ENCODE results near the gene PLPP3.

Gene PLPP3

DNA sequence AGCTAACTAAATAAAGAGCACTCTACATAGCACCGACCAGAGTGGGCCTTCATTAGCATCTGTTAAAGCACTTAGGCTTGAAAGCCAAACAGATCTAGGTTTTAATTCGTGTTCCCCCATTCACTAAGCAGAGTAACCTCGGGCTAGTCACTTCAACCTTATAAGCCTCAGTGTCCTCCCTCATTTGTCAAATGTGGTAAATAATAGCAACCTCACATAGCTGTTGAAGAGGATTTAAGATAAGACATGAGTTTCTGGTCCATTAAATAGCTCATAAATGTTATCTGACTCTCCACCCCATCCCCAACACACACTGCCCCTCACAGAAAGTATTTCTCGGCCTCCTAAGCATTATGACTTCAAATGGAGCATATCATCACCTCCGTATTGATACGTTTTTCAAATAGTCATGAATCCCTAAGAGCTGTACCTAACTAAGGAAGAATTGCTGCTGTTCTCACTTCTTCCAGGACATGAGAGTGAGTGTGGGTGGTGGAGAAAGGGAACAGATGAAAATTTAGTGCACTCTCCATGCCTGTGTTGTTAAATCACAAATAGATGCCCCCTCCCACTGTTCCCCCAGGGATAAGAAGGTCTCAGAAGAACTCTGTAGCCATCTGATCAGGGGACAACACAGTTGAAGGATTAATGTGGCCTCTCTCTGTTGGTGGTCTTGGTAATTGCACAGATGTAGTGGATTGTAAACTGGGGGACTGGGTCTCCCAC, 47.6 kb downstream of the PLPP3 start:
- peaks cover 71% of the 10 kb centered on the region for H3K4me1 ChIP-seq (ENCODE audit: control insufficient read depth, insufficient read depth, low read length)
- H3K36me3 ChIP-seq (ENCODE audit: control insufficient read depth, insufficient read depth, low read length), result peaks cover 11% of the 10 kb centered on the region
- H3K27me3 ChIP-seq (ENCODE audit: control insufficient read depth, insufficient read depth, low read length), result no peaks in the 10 kb centered on the region
- no peaks in the 10 kb centered on the region for H3K9me3 ChIP-seq (ENCODE audit: control insufficient read depth, insufficient read depth, low read length)
- no peak overlapping the region for H3K9ac ChIP-seq (ENCODE audit: low read depth, low read length)
- no peak overlapping the region for H3K4me3 ChIP-seq (ENCODE audit: low read depth, low read length)

DNA sequence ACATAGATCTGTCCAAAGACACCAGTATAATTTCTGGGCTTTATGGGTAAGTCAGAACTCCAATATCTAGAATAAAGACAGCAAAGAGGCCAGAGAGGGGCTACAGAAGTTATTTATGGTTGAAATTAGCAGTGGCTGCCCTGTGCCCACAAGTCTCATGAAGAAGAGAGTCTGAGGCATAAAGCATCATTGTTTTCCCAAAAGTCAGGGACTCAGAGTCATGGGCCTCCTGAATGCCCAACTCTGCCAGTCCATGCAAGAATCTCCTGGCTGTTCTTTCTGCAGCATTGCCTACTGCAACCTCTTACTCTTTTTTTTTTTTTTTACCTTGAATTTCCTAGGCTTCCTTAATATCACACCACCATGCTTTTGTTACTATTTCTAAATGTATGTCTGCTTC, 49.6 kb downstream of the PLPP3 start:
- Histone ChIP-seq H3K27me3 (ENCODE audit: control insufficient read depth, insufficient read depth, low read length) (no peaks in the 10 kb centered on the region), H3K4me3 (ENCODE audit: low read depth, low read length) (no peak overlapping the region), H3K9ac (ENCODE audit: low read depth, low read length) (no peak overlapping the region), H3K4me1 (ENCODE audit: control insufficient read depth, insufficient read depth, low read length) (peaks cover 58% of the 10 kb centered on the region), H3K36me3 (ENCODE audit: control insufficient read depth, insufficient read depth, low read length) (peaks cover 16% of the 10 kb centered on the region), H3K9me3 (ENCODE audit: control insufficient read depth, insufficient read depth, low read length) (no peaks in the 10 kb centered on the region)

DNA sequence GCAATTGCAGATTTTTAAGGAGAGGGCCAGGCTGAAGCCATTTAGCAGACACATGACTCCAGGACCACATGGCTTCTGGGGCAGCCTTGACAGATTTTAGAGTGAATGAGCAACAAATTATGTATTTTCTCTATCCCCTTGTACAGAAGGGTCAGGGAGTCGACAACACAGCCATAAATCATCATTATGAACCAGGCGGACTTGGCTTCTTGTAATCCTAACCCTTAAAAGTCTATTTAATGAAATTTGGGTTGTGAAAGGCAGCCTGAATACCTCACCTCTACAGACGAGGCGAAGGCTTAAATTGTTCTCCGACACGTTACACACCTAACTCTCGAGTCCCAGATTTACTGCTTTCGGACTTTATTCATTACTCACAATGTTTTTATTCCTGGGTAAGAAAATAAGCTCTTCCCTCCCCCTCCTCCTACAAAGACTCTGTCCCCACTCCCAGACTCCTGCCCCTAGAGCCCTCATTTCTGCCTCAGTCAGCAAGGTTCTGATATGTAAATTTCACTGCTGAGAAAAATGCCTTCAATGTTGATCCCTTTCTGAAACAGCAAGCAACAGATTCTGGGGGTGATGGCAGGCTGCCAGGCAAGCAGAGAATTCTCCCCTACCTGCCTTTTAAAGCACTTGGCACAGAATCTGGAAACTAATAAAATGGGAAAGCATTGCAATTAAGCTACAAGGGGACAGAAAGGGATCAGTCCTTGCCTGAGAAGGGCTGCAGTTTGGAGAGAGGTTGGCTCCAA, 51.6 kb downstream of the PLPP3 start:
- Histone ChIP-seq H3K9me3 (ENCODE audit: control insufficient read depth, insufficient read depth, low read length) (no peaks in the 10 kb centered on the region), H3K4me3 (ENCODE audit: low read depth, low read length) (no peak overlapping the region), H3K36me3 (ENCODE audit: control insufficient read depth, insufficient read depth, low read length) (peaks cover 27% of the 10 kb centered on the region), H3K9ac (ENCODE audit: low read depth, low read length) (peak overlapping the region; percentile 40), H3K27me3 (ENCODE audit: control insufficient read depth, insufficient read depth, low read length) (no peaks in the 10 kb centered on the region), H3K4me1 (ENCODE audit: control insufficient read depth, insufficient read depth, low read length) (peaks cover 43% of the 10 kb centered on the region)

DNA sequence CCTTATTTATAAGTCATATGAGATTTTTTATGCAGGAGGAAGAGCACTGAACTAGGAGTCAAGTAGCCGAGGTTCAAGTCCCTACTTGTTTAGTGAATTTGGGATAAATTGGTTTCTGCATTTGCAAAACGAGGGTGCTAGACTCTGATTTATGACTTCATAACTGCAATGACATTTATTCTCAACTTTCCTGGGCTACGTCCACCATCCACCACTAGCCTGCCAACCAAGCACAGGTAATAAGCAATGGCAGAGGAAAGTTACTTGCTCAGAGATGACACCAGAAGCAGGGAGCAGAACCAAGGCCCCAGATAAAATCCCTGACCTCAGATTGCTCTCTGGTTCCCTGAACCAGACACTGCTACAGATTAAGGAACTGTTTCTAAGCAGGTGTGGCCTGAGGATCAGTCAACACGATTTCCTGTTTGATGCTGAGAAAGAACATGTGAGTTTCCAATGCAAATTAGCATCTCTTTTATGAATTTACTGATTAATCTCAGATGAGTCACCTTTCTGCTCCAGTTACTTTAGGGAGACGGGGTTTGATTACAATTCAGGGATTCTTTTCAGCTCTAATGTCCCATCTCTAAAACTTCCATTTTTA, 52.7 kb downstream of the PLPP3 start:
- H3K27me3 ChIP-seq (ENCODE audit: control insufficient read depth, insufficient read depth, low read length), result no peaks in the 10 kb centered on the region
- peaks cover 32% of the 10 kb centered on the region for H3K4me1 ChIP-seq (ENCODE audit: control insufficient read depth, insufficient read depth, low read length)
- peaks cover 35% of the 10 kb centered on the region for H3K36me3 ChIP-seq (ENCODE audit: control insufficient read depth, insufficient read depth, low read length)
- no peaks in the 10 kb centered on the region for H3K9me3 ChIP-seq (ENCODE audit: control insufficient read depth, insufficient read depth, low read length)
- no peak overlapping the region for H3K9ac ChIP-seq (ENCODE audit: low read depth, low read length)
- no peak overlapping the region for H3K4me3 ChIP-seq (ENCODE audit: low read depth, low read length)

GRCh38 chr1:56525489-56526041, 53.8 kb downstream of the PLPP3 start:
- Histone ChIP-seq H3K9me3 (ENCODE audit: control insufficient read depth, insufficient read depth, low read length) (no peaks in the 10 kb centered on the region), H3K4me1 (ENCODE audit: control insufficient read depth, insufficient read depth, low read length) (peaks cover 24% of the 10 kb centered on the region), H3K27me3 (ENCODE audit: control insufficient read depth, insufficient read depth, low read length) (no peaks in the 10 kb centered on the region), H3K36me3 (ENCODE audit: control insufficient read depth, insufficient read depth, low read length) (peaks cover 41% of the 10 kb centered on the region), H3K9ac (ENCODE audit: low read depth, low read length) (no peak overlapping the region), H3K4me3 (ENCODE audit: low read depth, low read length) (no peak overlapping the region)

GRCh38 chr1:56524263-56524662, 55.1 kb downstream of the PLPP3 start:
- Histone ChIP-seq H3K27me3 (ENCODE audit: control insufficient read depth, insufficient read depth, low read length) (no peaks in the 10 kb centered on the region), H3K9me3 (ENCODE audit: control insufficient read depth, insufficient read depth, low read length) (no peaks in the 10 kb centered on the region), H3K36me3 (ENCODE audit: control insufficient read depth, insufficient read depth, low read length) (peaks cover 47% of the 10 kb centered on the region), H3K4me3 (ENCODE audit: low read depth, low read length) (no peak overlapping the region), H3K4me1 (ENCODE audit: control insufficient read depth, insufficient read depth, low read length) (peaks cover 21% of the 10 kb centered on the region), H3K9ac (ENCODE audit: low read depth, low read length) (no peak overlapping the region)

GRCh38 chr1:56522680-56523079, 56.7 kb downstream of the PLPP3 start:
- Histone ChIP-seq H3K36me3 (ENCODE audit: control insufficient read depth, insufficient read depth, low read length) (peaks cover 49% of the 10 kb centered on the region), H3K4me1 (ENCODE audit: control insufficient read depth, insufficient read depth, low read length) (peaks cover 9% of the 10 kb centered on the region), H3K9me3 (ENCODE audit: control insufficient read depth, insufficient read depth, low read length) (no peaks in the 10 kb centered on the region), H3K27me3 (ENCODE audit: control insufficient read depth, insufficient read depth, low read length) (no peaks in the 10 kb centered on the region), H3K9ac (ENCODE audit: low read depth, low read length) (no peak overlapping the region), H3K4me3 (ENCODE audit: low read depth, low read length) (no peak overlapping the region)

- Histone ChIP-seq H3K9me3 (ENCODE audit: control insufficient read depth, insufficient read depth, low read length) (no peaks in the 10 kb centered on the region), H3K4me1 (ENCODE audit: control insufficient read depth, insufficient read depth, low read length) (peaks cover 16% of the 10 kb centered on the region), H3K36me3 (ENCODE audit: control insufficient read depth, insufficient read depth, low read length) (peaks cover 52% of the 10 kb centered on the region), H3K9ac (ENCODE audit: low read depth, low read length) (no peak overlapping the region), H3K27me3 (ENCODE audit: control insufficient read depth, insufficient read depth, low read length) (no peaks in the 10 kb centered on the region), H3K4me3 (ENCODE audit: low read depth, low read length) (no peak overlapping the region)
These were observed 59.3 kb downstream of the PLPP3 start for GRCh38 chr1:56520016-56520601.

- Histone ChIP-seq H3K27me3 (ENCODE audit: control insufficient read depth, insufficient read depth, low read length) (no peaks in the 10 kb centered on the region), H3K9ac (ENCODE audit: low read depth, low read length) (no peak overlapping the region), H3K36me3 (ENCODE audit: control insufficient read depth, insufficient read depth, low read length) (peaks cover 33% of the 10 kb centered on the region), H3K4me1 (ENCODE audit: control insufficient read depth, insufficient read depth, low read length) (peaks cover 19% of the 10 kb centered on the region), H3K9me3 (ENCODE audit: control insufficient read depth, insufficient read depth, low read length) (no peaks in the 10 kb centered on the region), H3K4me3 (ENCODE audit: low read depth, low read length) (no peak overlapping the region)
These were observed 61.8 kb downstream of the PLPP3 start for GRCh38 chr1:56517404-56518130.

GRCh38 chr1:56516539-56517252, 62.7 kb downstream of the PLPP3 start:
- Histone ChIP-seq H3K4me1 (ENCODE audit: control insufficient read depth, insufficient read depth, low read length) (peaks cover 19% of the 10 kb centered on the region), H3K4me3 (ENCODE audit: low read depth, low read length) (no peak overlapping the region), H3K9ac (ENCODE audit: low read depth, low read length) (no peak overlapping the region), H3K9me3 (ENCODE audit: control insufficient read depth, insufficient read depth, low read length) (no peaks in the 10 kb centered on the region), H3K36me3 (ENCODE audit: control insufficient read depth, insufficient read depth, low read length) (peaks cover 30% of the 10 kb centered on the region), H3K27me3 (ENCODE audit: control insufficient read depth, insufficient read depth, low read length) (no peaks in the 10 kb centered on the region)

Measured in iPS-15b (cell line).